Mammary epithelial cell (primary cell): ENCODE measurements around the gene C11orf86.

Source experiments
- EZH2 ChIP-seq: IDR thresholded peaks from 2 replicates; pipeline ENCODE4 v1.6.1; 2012; ENCODE audit warnings: low read length, inconsistent platforms, borderline replicate concordance
- TF ChIP-seq, protein P1 (sequence below), 2 donors: IDR thresholded peaks in 1 of 2; conservative IDR thresholded peaks in 1 of 2; 2 replicates each; pipeline ENCODE4 v1.5.1; 2011 to 2012; ENCODE audit warnings: inconsistent platforms in 2 of 2, low read length in 2 of 2, mild to moderate bottlenecking in 2 of 2, control low read depth in 1 of 2, low read depth in 1 of 2; ENCODE audit not compliant: insufficient read depth in 1 of 2; ENCODE audit errors: extremely low read depth in 1 of 2

DNA sequence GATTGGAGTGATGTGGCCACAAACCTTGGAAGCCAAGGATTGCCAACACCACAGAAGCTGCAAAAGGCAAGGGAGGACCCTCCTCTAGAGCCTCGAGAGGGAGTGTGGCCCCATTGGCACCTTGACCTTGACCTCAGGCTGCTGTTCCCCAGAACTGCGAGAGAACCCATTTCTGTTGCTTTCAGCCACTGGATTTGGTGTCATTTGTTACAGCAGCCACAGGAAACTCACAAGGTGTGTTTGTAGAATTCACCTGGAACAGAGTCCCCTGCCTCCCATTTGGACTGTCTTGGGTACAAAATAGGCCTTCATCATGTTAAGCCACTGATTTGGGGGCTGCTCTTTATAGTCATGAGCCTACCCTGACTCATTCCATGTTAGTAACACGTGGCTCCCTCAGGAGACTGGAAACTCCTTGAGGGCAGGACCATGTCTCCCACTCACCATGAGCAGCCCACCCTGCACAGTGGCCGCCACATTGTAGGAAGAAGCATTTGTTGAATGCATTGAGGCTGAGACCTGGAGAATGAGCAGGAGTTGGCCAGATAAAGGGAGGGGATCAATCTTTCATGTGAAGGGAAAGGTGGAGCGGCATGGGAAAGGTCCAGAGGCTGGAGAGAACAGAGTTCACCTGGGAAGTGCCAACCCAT, 8.3 kb downstream of the C11orf86 start:
- TF ChIP-seq, protein P1, sequence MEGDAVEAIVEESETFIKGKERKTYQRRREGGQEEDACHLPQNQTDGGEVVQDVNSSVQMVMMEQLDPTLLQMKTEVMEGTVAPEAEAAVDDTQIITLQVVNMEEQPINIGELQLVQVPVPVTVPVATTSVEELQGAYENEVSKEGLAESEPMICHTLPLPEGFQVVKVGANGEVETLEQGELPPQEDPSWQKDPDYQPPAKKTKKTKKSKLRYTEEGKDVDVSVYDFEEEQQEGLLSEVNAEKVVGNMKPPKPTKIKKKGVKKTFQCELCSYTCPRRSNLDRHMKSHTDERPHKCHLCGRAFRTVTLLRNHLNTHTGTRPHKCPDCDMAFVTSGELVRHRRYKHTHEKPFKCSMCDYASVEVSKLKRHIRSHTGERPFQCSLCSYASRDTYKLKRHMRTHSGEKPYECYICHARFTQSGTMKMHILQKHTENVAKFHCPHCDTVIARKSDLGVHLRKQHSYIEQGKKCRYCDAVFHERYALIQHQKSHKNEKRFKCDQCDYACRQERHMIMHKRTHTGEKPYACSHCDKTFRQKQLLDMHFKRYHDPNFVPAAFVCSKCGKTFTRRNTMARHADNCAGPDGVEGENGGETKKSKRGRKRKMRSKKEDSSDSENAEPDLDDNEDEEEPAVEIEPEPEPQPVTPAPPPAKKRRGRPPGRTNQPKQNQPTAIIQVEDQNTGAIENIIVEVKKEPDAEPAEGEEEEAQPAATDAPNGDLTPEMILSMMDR (conservative IDR thresholded peaks at IDR 0.05 in 1 of 2, IDR thresholded peaks at IDR 0.05 in 1 of 2; ENCODE audit: extremely low read depth in 1 of 2, insufficient read depth in 1 of 2, low read depth in 1 of 2, low read length in 2 of 2): no peak
- TF ChIP-seq EZH2: no peak
